GM23248 (cell line): ENCODE data around the gene TBCEL. TPM values are rescaled to one million over a fixed set of nuclear protein-coding genes. Genes with fewer than 3 reads are reported as not detected.

Experiments
- DNase-seq: peaks from one replicate; pipeline ENCODE4 v3.0.0-alpha.2; 2015
- H2AFZ ChIP-seq: fragments of 200-600 bp; sonication (generic); 2 replicates; pipeline ENCODE4 v1.6.1; 2016; ENCODE audit warnings: antibody characterized with exemption
- H3F3A ChIP-seq: fragments of 200-600 bp; sonication (generic); 2 replicates; pipeline ENCODE4 v1.6.1; 2016; ENCODE audit warnings: mild to moderate bottlenecking, antibody characterized with exemption, mixed run types; ENCODE audit not compliant: insufficient read depth
- H3K27ac ChIP-seq: fragments of 200-600 bp; sonication (generic); 2 replicates; pipeline ENCODE4 v1.5.1; 2016; ENCODE audit warnings: mild to moderate bottlenecking
- H3K27me3 ChIP-seq: fragments of 200-600 bp; sonication (generic); replicated peaks from 2 replicates; pipeline ENCODE4 v1.6.1; 2016; ENCODE audit warnings: mild to moderate bottlenecking; ENCODE audit not compliant: insufficient read depth
- H3K36me3 ChIP-seq: fragments of 200-600 bp; sonication (generic); 2 replicates; pipeline ENCODE4 v1.6.1; 2016; ENCODE audit warnings: low read depth, mild to moderate bottlenecking
- H3K4me1 ChIP-seq: fragments of 200-600 bp; sonication (generic); 2 replicates; pipeline ENCODE4 v1.6.1; 2016; ENCODE audit warnings: mild to moderate bottlenecking; ENCODE audit not compliant: insufficient read depth
- H3K4me2 ChIP-seq: fragments of 200-600 bp; sonication (generic); one replicate; pipeline ENCODE4 v1.6.1; 2016; ENCODE audit warnings: mild to moderate bottlenecking; ENCODE audit not compliant: unreplicated experiment
- H3K4me3 ChIP-seq: fragments of 200-600 bp; sonication (generic); 2 replicates; pipeline ENCODE4 v1.5.1; 2016; ENCODE audit warnings: mild to moderate bottlenecking
- H3K79me2 ChIP-seq: fragments of 200-600 bp; sonication (generic); 2 replicates; pipeline ENCODE4 v1.6.1; 2016; ENCODE audit warnings: mild to moderate bottlenecking; ENCODE audit not compliant: insufficient read depth
- H3K9ac ChIP-seq: fragments of 200-600 bp; sonication (generic); 2 replicates; pipeline ENCODE4 v1.6.1; 2016; ENCODE audit warnings: mild to moderate bottlenecking
- H3K9me2 ChIP-seq: fragments of 200-600 bp; sonication (generic); 2 replicates; pipeline ENCODE4 v1.6.1; 2016; ENCODE audit warnings: mixed run types, mild to moderate bottlenecking, moderate library complexity; ENCODE audit not compliant: insufficient read depth
- H3K9me3 ChIP-seq: fragments of 200-600 bp; sonication (generic); one replicate; pipeline ENCODE4 v1.6.1; 2017; ENCODE audit warnings: low read depth
- H4K20me1 ChIP-seq: fragments of 200-600 bp; sonication (generic); 2 replicates; pipeline ENCODE4 v1.6.0; 2016; ENCODE audit not compliant: insufficient read depth
- EZH2 ChIP-seq: fragments of 200-600 bp; sonication (generic); IDR thresholded peaks from 2 replicates; pipeline ENCODE4 v1.6.1; 2018; ENCODE audit warnings: antibody characterized with exemption, mild to moderate bottlenecking; ENCODE audit not compliant: insufficient read depth, poor library complexity, severe bottlenecking
- EZH2phosphoT487 ChIP-seq: fragments of 200-600 bp; sonication (generic); IDR thresholded peaks from 2 replicates; pipeline ENCODE4 v1.6.1; 2018; ENCODE audit warnings: antibody characterized with exemption, moderate library complexity, mild to moderate bottlenecking, low read depth; ENCODE audit not compliant: insufficient read depth
- WGBS, 2 experiments: methylation state at CpG; one replicate each; pipeline ENCODE4 v1.1.6; 2015 to 2017; ENCODE audit warnings: low lambda C conversion rate in 2 of 2, low coverage in 1 of 2; ENCODE audit errors: missing lambda C conversion rate in 2 of 2; 5-methylcytosine and 5-hydroxymethylcytosine counted together
- in situ Hi-C: fragments of 300-500 bp; cut with MboI; formaldehyde crosslinking; loops from 2 replicates; pipeline ENCODE4 v1.15.0; 2020
- polyA plus RNA-seq: library from polyadenylated mRNA; unstranded; fragments of >200 nt; fragmentation: Nextera tagmentation; extraction: Ambion mirVana; gene quantifications from 2 replicates; pipeline ENCODE4 v1.2.1, GENCODE V29; 2016
- total RNA-seq: library from RNA; depleted of rRNA; stranded (reverse); fragments of >200 nt; shearing (Covaris generic); gene quantifications from 2 replicates; pipeline ENCODE4 v1.2.3, GENCODE V29; 2014

Gene TBCEL
- total and polyA plus RNA-seq, 2 experiments from 2014 or later, result 13.0 to 27.9 TPM

DNA sequence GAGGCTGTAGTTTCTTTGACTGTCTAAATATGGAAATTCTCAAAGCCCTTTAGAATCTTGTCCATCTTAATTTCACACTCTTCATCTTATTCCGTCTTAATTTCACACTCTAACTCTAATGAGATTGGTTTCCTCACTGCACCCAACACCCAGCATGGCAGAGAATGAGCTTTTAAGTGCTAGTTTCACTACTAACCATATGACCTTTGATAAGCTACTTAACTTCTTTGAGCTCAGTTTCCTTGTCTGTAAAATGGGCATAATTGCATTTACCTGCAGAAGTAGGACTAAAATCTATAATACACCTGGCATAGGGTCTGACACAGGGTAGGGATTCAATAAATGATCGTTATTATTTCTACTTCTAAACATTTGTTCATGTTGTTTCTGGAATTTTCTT lies 30.4 kb downstream of the TBCEL start:
- in situ Hi-C loops, result no loop called here
- no peak overlapping the region for H2AFZ ChIP-seq
- no peaks in the 10 kb centered on the region for H3K79me2 ChIP-seq
- no peak overlapping the region for H3K9ac ChIP-seq
- H3K9me2 ChIP-seq, result no peaks in the 10 kb centered on the region
- no peak for DNase-seq
- H3K4me3 ChIP-seq, result no peak overlapping the region
- H3K4me2 ChIP-seq, result no peak overlapping the region
- no peaks in the 10 kb centered on the region for H3K4me1 ChIP-seq
- no peaks in the 10 kb centered on the region for H4K20me1 ChIP-seq
- no peaks in the 10 kb centered on the region for H3K9me3 ChIP-seq
- no peaks in the 10 kb centered on the region for H3K27me3 ChIP-seq
- H3F3A ChIP-seq, result no peaks in the 10 kb centered on the region
- WGBS, 2 experiments, result 97 to 98% methylated on average over 2 of the region's 2 CpGs
- peaks cover 58% of the 10 kb centered on the region for H3K36me3 ChIP-seq
- H3K27ac ChIP-seq, result no peak overlapping the region
- no peak for TF ChIP-seq EZH2
- TF ChIP-seq EZH2phosphoT487, result no peak

DNA sequence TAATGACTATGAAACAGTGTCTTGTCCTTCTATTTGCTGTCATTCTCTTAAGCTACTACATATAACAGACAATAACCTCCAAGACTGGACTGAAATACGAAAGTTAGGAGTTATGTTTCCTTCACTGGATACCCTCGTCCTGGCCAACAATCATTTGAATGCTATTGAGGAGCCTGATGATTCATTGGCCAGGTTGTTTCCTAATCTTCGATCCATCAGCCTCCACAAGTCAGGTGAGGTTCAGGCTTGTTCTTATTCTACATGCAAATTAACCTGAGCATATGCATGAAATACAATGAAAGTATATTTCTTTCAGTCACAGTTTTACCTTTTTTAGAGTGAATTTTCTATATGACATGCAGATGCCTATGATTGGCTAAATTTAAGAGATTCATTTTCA lies 31.2 kb downstream of the TBCEL start:
- Histone ChIP-seq H3K9ac (no peak overlapping the region), H3K27ac (no peak overlapping the region), H3K4me3 (no peak overlapping the region), H3K9me3 (no peaks in the 10 kb centered on the region), H3K9me2 (no peaks in the 10 kb centered on the region), H4K20me1 (no peaks in the 10 kb centered on the region), H3K36me3 (peaks cover 61% of the 10 kb centered on the region), H3K4me1 (no peaks in the 10 kb centered on the region), H3K79me2 (no peaks in the 10 kb centered on the region), H3K27me3 (no peaks in the 10 kb centered on the region), H3F3A (no peaks in the 10 kb centered on the region), H3K4me2 (no peak overlapping the region), H2AFZ (no peak overlapping the region)
- DNase-seq, result no peak
- 95 to 96% methylated on average over 3 of the region's 3 CpGs for WGBS, 2 experiments
- in situ Hi-C loops, result no loop called here
- TF ChIP-seq EZH2 (no peak), EZH2phosphoT487 (no peak)

DNA sequence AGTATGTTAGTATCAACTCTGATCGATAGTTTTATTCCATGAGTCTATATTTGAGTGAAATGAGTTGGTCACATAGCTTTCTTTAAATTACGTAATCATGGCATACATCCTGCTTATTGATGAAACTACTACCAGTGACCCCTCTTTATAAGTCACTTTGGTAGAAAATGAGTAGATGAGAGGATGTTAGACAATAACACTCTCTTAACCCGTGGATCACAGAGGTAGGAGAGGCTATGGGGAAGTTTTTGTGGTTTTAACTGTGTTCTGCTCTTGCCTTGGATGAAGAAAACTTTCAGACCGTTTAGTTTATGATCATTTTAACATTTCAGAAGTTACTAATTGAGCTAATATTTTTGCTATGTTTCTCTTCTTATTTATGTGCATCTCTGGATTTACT lies 34.0 kb downstream of the TBCEL start:
- Histone ChIP-seq H3K4me2 (no peak overlapping the region), H3K79me2 (no peaks in the 10 kb centered on the region), H3K4me3 (no peak overlapping the region), H3K9me3 (no peaks in the 10 kb centered on the region), H3K27me3 (no peaks in the 10 kb centered on the region), H3K4me1 (no peaks in the 10 kb centered on the region), H2AFZ (no peak overlapping the region), H3K9ac (no peak overlapping the region), H4K20me1 (no peaks in the 10 kb centered on the region), H3K36me3 (peaks cover 70% of the 10 kb centered on the region), H3F3A (no peaks in the 10 kb centered on the region), H3K27ac (no peak overlapping the region), H3K9me2 (no peaks in the 10 kb centered on the region)
- in situ Hi-C loops, result no loop called here
- DNase-seq, result no peak
- TF ChIP-seq EZH2phosphoT487, result no peak
- TF ChIP-seq EZH2, result no peak
- 61 to 65% methylated on average over 4 of the region's 4 CpGs for WGBS, 2 experiments

DNA sequence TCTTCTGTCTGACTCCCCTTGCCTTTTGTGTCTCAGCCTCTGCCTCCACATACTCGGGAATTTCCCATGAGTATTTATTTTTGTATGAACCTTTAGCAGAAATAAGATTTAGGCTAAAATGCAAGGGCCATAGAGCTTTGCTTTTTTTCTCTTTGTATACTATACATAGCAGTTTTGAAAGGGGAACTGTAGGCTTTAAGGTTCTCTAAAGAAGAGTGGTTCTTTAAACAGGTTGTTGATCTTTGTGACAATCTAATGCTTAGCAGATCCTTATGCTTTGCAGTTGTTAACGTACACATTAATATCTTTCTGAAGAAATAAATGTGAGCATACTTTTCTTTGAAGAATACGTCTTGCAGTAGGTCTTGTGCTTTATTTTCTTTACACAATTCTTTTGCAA lies 35.0 kb downstream of the TBCEL start:
- Histone ChIP-seq H3K9me2 (no peaks in the 10 kb centered on the region), H3K36me3 (peaks cover 64% of the 10 kb centered on the region), H3K4me1 (no peaks in the 10 kb centered on the region), H3F3A (no peaks in the 10 kb centered on the region), H3K27me3 (no peaks in the 10 kb centered on the region), H3K79me2 (no peaks in the 10 kb centered on the region), H3K9ac (no peak overlapping the region), H3K4me3 (no peak overlapping the region), H4K20me1 (no peaks in the 10 kb centered on the region), H3K4me2 (no peak overlapping the region), H3K9me3 (no peaks in the 10 kb centered on the region), H2AFZ (no peak overlapping the region), H3K27ac (no peak overlapping the region)
- in situ Hi-C loops, result no loop called here
- DNase-seq, result no peak
- TF ChIP-seq EZH2phosphoT487 (no peak), EZH2 (no peak)
- 81 to 85% methylated on average over 3 of the region's 3 CpGs for WGBS, 2 experiments

DNA sequence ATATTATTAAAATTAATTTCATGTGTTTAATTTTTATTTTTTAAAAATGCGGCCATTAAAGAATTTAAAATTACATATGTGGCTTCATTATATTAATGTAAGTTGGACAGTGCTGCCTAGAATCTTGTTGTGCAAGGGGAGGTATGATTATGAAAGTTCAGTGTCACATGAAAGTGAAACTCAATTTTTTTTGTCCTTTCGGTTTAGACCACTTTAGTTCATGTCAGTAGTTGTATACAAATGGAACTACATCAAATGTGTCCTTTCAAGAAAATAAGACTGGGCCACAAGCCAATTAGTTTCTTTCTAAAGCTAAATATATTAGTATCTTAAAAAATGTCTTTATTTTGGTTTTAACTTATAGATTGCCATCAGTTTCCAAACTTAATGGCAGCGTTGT lies 35.7 kb downstream of the TBCEL start:
- Histone ChIP-seq H3K9ac (no peak overlapping the region), H3K9me3 (no peaks in the 10 kb centered on the region), H3K4me2 (no peak overlapping the region), H3K36me3 (peaks cover 58% of the 10 kb centered on the region), H3K9me2 (no peaks in the 10 kb centered on the region), H3K27me3 (no peaks in the 10 kb centered on the region), H4K20me1 (no peaks in the 10 kb centered on the region), H3K4me3 (no peak overlapping the region), H3K79me2 (no peaks in the 10 kb centered on the region), H3K4me1 (no peaks in the 10 kb centered on the region), H3F3A (no peaks in the 10 kb centered on the region), H2AFZ (no peak overlapping the region), H3K27ac (no peak overlapping the region)
- TF ChIP-seq EZH2phosphoT487 (no peak), EZH2 (no peak)
- no peak for DNase-seq
- WGBS, 2 experiments, result 98 to 99% methylated on average over 3 of the region's 3 CpGs
- in situ Hi-C loops, result no loop called here
